BJ (cell line): ENCODE data around the gene CCDC40. TPM values are rescaled to one million over a fixed set of nuclear protein-coding genes. Genes with fewer than 3 reads are reported as not detected.

Experiments used
- CTCF ChIA-PET: fragments of 350-600 bp; formaldehyde crosslinking; extraction: SDS; loops from one replicate; lab custom pipeline; 2021; ENCODE audit warnings: antibody characterized with exemption, inconsistent platforms; lab: Yijun Ruan, JAX
- POLR2A ChIA-PET: fragments of 300-600 bp; sonication (Branson Sonifier 250); formaldehyde crosslinking; extraction: SDS; loops from one replicate; lab custom pipeline; 2021; ENCODE audit warnings: antibody characterized with exemption; lab: Charles Lee
- DNase-seq: peaks from one replicate; pipeline ENCODE4 v3.0.0-alpha.2; 2011; ENCODE audit warnings: low read depth
- H3K27me3 ChIP-seq: 2 replicates; pipeline ENCODE4 v1.6.0; 2011; ENCODE audit warnings: low read length; ENCODE audit not compliant: control insufficient read depth, insufficient read depth
- H3K36me3 ChIP-seq: 2 replicates; pipeline ENCODE4 v1.5.1; 2011; ENCODE audit warnings: low read length; ENCODE audit not compliant: control insufficient read depth, insufficient read depth
- H3K4me3 ChIP-seq: 2 replicates; pipeline ENCODE4 v1.5.1; 2011; ENCODE audit warnings: low read depth, mild to moderate bottlenecking, control low read depth, low read length
- CTCF ChIP-seq: IDR thresholded peaks from 2 replicates; pipeline ENCODE4 v1.5.1; 2011; ENCODE audit warnings: low read depth, mild to moderate bottlenecking, control low read depth, inconsistent platforms, low read length, moderate library complexity; ENCODE audit not compliant: insufficient read depth
- polyA plus RNA-seq: library from polyadenylated mRNA; depleted of rRNA; stranded (reverse); fragments of >200 nt; gene quantifications from 2 replicates; pipeline ENCODE4 v1.2.3, GENCODE V29; 2011

The CCDC40 gene
- polyA plus RNA-seq, 1 experiment = 3.1 TPM

- no peaks in the 10 kb centered on the region for H3K36me3 ChIP-seq
- POLR2A ChIA-PET = no interaction called here
- CTCF ChIA-PET = interaction anchor here (1.6 to 5.6 kb wide), 3 partner anchors 9 to 65 kb away, joined by 3 to 47 read pairs (median 7); no protein-coding TSS in a partner anchor
- DNase-seq = no peak
- no peak for TF ChIP-seq CTCF
- no peaks in the 10 kb centered on the region for H3K27me3 ChIP-seq
- no peak overlapping the region for H3K4me3 ChIP-seq
These were observed 19.0 kb upstream of the CCDC40 start for GRCh38 chr17:80017226-80018010.

- no peak for DNase-seq
- Histone ChIP-seq H3K4me3 (no peak overlapping the region), H3K27me3 (no peaks in the 10 kb centered on the region), H3K36me3 (no peaks in the 10 kb centered on the region; the same call in 1 of the 2 replicates)
- ChIA-PET POLR2A (no interaction called here), CTCF (interaction anchor here (5.6 kb wide), 1 partner anchor 12 kb away, joined by 47 read pairs; no protein-coding TSS in a partner anchor)
- no peak for TF ChIP-seq CTCF
These were observed 17.4 kb upstream of the CCDC40 start for GRCh38 chr17:80018917-80019651.

GRCh38 chr17:80021600-80021999 is 14.8 kb upstream of the CCDC40 start:
- peaks cover 1% of the 10 kb centered on the region; the same call in 1 of the 2 replicates for H3K36me3 ChIP-seq
- H3K27me3 ChIP-seq = no peaks in the 10 kb centered on the region
- no peak overlapping the region for H3K4me3 ChIP-seq
- ChIA-PET POLR2A (no interaction called here), CTCF (interaction anchor here (2.6 kb wide), 1 partner anchor 13 kb away, joined by 22 read pairs; no protein-coding TSS in a partner anchor)
- DNase-seq = no peak
- TF ChIP-seq CTCF = no peak

- Histone ChIP-seq H3K27me3 (no peaks in the 10 kb centered on the region), H3K4me3 (no peak overlapping the region), H3K36me3 (peaks cover 1% of the 10 kb centered on the region; the same call in 1 of the 2 replicates)
- POLR2A ChIA-PET = no interaction called here
- no peak for TF ChIP-seq CTCF
- CTCF ChIA-PET = interaction anchor here (1.0 to 1.3 kb wide), 2 partner anchors 15 to 78 kb away, joined by 3 to 4 read pairs; partner anchors contain the start of gene GAA
- DNase-seq = no peak
These were observed 12.8 kb upstream of the CCDC40 start for GRCh38 chr17:80023481-80024205.
